Peyer's patch (tissue), 4 donors: ENCODE data around the gene ZCWPW2.

Experiments
- POLR2A ChIP-seq, 2 donors: fragments of 450-650 bp; IDR thresholded peaks; one replicate each; pipeline ENCODE4 v1.5.1; 2017; ENCODE audit warnings: antibody characterized with exemption in 2 of 2, mild to moderate bottlenecking in 2 of 2, moderate library complexity in 2 of 2
- TF ChIP-seq, protein P1 (sequence below), 6 experiments: fragments of 450-650 bp in 4 of 6; fragments of 200-600 bp in 2 of 6; sonication (generic) in 1 of 6; IDR thresholded peaks; one replicate each; pipeline ENCODE4 v1.5.1; 2017 to 2019; ENCODE audit warnings: antibody characterized with exemption in 6 of 6, mild to moderate bottlenecking in 3 of 6, moderate library complexity in 1 of 6

DNA sequence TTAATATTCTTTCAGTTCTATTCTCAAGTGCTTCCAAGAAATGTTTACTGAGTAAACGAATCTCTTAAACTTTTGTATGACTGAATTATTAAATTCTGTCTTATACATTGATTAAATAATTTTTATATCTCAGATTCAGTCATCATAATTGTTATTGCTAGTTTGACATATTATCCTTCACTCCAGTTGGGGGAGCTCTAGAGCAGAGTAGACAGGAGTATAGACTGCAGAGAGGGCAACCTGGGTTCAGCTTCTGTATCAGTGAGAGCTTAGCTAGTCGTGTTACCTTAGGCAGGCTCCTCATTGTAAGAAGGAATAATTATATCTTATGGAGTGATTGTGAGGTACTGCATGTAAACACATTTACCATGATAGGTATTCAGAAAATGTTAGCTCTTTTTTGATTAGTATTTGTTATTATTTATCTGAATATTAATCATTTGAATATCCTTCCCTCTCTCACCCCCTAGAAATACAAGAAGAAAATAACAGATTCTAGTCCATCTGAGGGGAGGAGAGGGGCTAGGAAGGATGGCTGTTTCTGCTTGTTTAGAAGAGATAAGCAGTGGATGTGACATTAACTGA lies 31.0 kb upstream of the ZCWPW2 start:
- TF ChIP-seq, protein P1, sequence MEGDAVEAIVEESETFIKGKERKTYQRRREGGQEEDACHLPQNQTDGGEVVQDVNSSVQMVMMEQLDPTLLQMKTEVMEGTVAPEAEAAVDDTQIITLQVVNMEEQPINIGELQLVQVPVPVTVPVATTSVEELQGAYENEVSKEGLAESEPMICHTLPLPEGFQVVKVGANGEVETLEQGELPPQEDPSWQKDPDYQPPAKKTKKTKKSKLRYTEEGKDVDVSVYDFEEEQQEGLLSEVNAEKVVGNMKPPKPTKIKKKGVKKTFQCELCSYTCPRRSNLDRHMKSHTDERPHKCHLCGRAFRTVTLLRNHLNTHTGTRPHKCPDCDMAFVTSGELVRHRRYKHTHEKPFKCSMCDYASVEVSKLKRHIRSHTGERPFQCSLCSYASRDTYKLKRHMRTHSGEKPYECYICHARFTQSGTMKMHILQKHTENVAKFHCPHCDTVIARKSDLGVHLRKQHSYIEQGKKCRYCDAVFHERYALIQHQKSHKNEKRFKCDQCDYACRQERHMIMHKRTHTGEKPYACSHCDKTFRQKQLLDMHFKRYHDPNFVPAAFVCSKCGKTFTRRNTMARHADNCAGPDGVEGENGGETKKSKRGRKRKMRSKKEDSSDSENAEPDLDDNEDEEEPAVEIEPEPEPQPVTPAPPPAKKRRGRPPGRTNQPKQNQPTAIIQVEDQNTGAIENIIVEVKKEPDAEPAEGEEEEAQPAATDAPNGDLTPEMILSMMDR (IDR thresholded peaks at IDR 0.05) = peak in 5 of 6 experiments; percentile 23 to 65 (median 61)
- TF ChIP-seq POLR2A (IDR thresholded peaks at IDR 0.05) = no peak
